ENCODE measurements around the gene MAFG.

Gene MAFG

GRCh38 chr17:81927653-81928543 is at the start of gene MAFG:
Gene MAFG, minus strand, starts transcription at chr17:81927735. Its CDS starts 4,550 bp downstream, at chr17:81923185.
- DNase-seq (ENCODE audit: low read depth), result no peak

DNA sequence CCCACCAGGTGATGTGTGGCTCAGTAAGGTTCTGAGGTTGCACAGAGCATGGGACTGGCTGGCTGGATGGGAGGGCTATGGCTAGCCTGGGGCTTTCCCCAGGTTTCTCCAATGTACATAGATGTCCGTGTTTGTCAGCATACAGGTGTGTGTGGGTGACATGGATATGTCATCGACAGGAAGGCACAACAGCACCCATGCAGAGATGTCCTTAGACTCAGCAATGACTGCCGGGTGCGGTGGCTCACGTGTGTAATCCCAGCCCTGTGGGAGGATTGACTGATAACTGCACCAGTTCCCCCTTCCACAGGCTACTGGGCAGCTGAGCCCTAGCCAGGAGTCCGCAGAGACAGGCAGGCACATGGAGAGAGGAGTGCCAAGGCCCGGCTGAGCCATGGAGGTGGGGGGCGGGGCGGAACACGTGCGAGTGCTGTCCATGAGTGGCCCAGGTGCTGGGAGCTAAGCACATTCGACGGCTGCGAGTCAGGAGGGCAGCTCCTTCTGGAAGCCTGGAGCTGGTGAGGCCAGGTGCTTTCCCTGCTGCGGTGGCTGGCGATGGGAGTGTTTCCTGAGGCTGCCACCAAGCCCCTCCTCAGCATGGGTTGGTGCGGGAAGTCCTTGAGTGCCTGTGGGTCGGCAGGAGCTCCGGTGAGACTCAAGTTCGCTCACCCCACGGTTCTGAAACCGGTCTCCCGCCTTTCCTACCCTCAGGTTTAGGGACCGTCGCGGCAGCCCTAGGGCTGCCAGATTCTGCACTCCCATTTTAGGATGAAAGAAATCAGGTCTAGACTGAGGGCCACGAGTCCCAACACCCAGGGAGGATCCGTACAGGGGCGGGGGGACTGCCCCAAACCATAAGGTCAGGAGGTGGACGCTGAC is 49.0 kb upstream of the MAFG start:
- no peak for DNase-seq (ENCODE audit: low read depth)

DNA sequence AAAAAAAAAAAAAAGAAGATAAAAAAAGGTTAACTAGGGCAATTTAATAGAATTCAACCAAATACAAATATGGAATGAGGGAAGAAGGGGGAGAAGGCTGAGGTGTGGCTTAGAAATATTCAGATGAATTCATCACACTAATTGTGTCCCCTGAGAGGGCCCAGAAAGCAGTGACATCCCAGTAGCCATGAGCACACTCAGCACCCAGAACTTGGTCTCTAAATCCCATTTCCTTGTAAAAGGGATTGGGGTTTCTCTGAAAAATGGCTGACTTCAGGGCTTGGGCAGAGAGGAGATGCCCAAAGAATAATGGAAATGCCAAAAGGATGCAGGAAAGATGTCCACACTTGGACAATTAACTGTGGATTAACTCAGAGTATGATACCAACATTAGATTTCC is 45.9 kb upstream of the MAFG start:
- DNase-seq (ENCODE audit: low read depth), result no peak

GRCh38 chr17:81968850-81969812 is 41.6 kb upstream of the MAFG start:
- DNase-seq (ENCODE audit: low read depth), result no peak

- no peak for DNase-seq (ENCODE audit: low read depth)
Measured at GRCh38 chr17:81968396-81968745, 40.8 kb upstream of the MAFG start.

DNA sequence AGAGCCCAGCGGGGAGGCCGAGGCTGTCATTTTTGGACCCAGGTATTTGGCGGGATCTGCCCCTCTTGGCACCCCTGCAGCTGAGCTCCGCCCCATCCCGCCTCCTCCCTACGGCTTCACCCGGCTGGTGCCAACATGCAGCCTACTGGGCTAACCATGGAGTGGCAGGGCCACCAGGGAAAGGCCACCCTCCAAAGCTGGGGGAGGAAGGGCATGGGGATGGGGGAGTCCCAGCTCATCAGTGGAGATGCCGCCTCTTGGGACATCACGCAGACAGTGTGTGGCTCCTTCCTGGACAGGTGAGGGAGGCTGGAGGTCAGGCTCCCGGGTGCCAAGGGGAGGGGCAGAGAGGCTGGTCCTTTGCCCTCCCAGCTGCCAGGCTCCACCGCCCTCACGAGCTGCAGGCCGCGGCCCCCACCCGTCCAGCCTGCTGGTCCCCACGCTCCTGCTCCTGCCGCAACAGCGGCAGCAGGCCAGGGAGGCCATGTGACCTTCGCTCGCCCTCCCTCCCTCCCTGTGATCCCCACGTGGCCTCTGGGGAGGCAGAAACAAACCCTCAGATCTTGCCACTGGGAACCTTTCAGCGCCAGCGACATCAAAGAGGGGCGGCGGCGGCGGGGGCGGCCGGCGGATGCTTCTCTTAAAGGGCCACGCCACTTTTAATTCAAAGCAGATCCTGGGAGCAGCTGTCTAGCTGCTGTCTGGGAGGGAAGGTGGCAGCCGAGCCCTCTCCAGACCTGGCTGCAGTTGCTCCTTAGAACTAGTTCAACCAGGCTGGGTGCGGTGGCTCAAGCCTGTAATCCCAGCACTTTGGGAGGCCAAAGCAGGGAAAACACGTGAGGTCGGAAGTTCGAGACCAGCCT is 40.2 kb upstream of the MAFG start:
- DNase-seq (ENCODE audit: low read depth), result no peak

- no peak for DNase-seq (ENCODE audit: low read depth)
Measured at GRCh38 chr17:81967244-81967532, 39.7 kb upstream of the MAFG start.

DNA sequence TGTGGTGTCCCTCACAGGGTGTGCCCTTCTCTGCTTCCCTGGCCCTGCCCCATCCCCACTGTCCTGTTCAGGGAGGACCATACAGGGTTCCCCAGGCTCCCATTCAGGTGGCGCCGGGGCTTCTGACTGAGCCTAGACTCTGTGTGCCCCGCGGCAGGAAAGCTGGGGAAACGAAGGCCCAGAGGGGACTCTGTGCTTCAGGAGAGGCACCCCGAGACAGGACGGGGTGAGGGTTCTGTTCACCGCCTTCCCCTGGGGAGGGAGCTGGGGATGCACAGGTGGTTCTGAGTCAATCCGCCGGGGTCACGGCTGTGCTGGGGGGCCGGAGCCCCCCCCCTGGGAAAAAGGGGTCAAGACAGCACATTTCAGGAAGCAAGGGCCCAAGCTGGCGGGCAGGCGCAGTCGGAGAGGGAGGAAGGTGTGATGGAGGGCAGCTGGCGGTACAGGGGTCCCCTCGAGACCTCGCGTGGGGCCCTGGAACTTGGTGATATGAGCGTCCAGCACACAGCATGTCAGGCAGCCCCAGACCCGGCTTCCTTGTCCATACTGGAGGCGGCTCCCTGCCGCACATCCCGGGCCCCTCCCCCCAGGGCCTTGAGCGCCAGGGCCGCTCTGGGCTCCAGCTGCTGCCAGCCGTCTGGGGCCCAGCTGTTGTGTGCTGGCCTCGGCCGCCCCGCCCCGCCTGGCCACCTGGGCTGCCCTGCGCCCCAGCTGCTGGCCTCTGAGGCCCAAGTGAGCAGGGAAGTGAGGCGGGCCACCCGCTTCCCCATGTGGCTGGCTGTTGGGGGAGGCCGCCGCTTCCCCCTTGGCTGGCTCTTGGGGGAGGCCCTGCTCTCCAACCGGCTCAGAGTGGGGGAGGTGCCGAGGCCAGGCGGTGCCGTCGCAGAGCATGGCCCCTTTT is 39.1 kb upstream of the MAFG start:
- DNase-seq (ENCODE audit: low read depth), result no peak

DNA sequence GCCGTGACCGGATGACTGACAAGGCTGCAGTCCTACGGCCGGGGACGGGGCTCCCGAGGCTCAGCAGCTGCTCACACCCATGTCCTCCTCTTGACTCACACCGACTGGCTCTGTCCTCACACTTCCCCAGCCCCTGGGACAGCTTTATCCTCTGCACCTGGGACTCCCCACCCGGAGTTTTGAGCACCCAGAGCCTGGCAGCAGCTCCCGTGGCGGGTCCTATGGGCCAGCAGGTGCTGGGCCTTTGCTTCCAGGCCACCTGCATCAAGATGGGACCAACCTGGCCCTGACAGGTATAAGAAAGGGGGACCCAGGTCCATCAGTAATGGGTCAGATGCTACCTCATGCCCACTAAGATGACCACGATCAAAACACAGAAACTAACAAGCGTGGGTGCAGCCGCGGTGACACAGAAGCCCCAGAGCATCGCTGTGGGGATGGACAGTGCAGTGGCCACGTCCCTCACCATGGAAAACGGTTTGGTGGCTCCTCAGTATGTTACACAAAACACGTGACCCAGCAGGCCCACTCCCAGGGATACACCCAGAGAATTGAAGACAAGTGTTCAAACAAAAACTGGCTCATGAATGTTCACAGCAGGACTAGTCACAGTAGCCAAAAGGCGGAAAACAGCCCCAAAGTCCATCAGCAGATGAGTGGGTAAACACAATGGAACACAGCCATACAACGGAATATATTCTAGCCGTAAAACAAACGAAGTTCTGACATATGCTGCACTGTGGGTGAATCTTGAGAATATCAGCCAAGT is 36.7 kb upstream of the MAFG start:
- no peak for DNase-seq (ENCODE audit: low read depth)

- DNase-seq (ENCODE audit: low read depth), result no peak
Measured at GRCh38 chr17:81962499-81963441, 35.2 kb upstream of the MAFG start.

DNA sequence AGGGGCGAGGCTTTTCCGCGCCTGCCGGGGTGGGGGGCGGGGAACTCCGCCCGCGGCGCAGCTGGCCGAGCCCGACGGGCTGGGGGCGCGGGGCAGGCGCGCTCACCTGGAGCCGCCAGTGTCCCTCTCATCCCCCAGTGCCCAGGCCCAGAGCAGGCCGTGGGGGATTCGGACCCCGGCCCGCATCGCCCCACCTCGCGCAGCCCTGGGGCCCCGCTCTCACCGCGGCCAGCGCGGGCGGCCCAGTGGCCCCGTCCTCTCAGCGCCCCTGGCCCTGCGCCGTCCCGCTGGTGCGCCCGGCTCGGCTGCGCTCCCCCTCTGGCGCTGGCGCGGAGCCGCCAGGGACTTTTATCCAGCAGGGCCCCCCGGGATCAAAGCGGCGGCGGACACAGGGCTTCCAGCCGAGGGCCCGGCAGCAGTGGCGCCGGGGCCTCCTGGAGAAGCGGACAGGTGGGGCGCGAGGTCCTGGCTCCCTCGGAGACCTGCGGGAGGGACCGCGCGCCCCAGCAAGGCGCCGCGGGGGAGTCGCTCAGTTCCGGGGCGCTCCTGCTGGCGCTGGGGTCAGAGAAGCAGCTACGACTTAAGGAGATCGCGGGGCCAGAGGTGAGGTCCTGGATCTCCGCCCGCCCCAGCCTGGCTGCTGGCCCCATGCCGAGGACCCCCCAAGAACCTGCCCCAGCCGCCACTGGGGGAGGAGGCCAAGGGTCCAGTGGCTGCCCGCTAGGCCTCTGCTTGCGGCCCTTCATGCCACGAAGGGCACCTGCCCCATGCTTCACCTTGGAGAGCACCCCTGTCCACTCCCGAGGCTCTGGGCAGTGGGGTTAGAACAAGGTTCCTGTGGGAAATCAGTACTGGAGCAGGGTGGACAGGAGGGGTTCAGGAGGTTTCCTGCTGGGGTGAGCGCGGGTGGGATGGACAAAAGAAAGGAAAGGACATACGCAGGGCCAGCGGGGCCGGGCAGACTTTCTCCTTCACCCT is 34.3 kb upstream of the MAFG start:
- no peak for DNase-seq (ENCODE audit: low read depth)

DNA sequence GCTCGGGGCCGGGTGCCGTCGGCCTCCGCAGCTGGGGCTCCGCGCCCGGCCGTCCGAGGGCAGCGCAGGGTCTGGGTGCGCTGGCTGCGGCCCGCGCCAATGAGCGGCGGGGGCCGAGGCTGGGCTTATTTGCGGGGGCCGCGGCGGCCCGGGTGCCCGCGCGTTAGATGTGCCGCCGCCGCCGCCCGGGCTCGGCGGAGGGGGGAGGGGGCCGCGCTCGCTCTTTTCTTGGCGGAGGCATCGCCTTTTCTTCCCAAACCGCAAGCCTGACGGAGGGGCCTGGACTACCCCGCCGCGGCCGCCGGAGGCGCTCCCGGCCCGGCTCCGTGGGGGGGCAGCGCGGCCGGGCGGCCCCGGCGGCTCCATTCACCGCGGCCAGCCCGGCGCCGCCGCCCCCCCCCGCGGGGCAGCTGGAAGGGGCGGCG is 33.6 kb upstream of the MAFG start, which contains the start of gene NOTUM:
Gene NOTUM (minus strand): TSS at position 101 of the 425 bp plus-strand sequence. CDS start 278 bp downstream, outside the sequence.
- no peak for DNase-seq (ENCODE audit: low read depth)

DNA sequence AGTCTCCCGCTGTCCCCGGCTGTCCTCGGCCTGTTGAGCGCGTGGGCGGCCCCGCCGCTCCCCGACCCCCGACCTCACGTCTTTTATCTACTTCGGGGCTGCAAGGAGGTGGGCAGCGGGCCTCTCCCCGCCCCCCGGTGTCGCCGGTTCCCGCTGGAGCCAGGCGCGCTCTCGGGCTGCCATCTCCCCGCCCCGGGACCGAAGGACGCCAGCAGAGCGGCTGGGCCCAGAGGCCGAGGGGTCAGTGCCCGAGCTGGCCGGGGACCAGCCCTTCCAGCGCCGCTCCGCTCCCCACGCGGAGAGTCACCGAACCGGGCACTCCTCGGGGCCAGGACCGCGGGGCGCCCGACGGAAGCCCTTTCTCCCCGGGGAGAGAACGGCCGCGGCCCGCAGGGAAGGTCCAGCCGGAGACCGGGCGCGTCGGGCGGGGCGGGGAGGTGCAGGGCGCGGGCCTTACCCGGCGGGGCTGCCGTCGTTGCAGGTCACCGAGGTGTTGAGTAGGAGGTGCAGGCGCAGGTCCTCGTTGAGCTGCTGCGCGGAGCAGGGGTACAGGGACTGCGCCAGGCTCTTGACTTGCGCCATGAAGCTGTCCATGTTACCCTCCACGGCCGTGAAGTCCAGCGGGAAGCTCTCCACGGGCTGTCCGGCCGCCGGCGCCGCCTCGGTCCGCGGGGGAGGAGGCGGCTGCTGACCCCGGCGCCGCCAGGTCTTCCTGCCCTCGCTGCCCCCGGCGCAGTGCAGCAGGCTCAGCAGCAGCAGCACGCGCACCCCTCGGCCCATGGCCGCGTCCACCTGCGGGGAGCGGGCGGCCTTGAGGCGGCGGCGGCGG is 32.8 kb upstream of the MAFG start:
- DNase-seq (ENCODE audit: low read depth), result no peak

- no peak for DNase-seq (ENCODE audit: low read depth)
Measured at GRCh38 chr17:81959362-81960129, 32.0 kb upstream of the MAFG start.

All from GM04503 (cell line).